ENCODE results near the gene SLC26A3. TPM values are rescaled to one million over a fixed set of nuclear protein-coding genes. Genes with fewer than 3 reads are reported as not detected.

The SLC26A3 gene
- not detected in 2 replicates for total RNA-seq (2021)
- long read RNA-seq, result 0 reads

- Histone ChIP-seq H2BK5ac (ENCODE audit: insufficient read length, low read length) (no peak within 1 kb of the TSS), H3K9me3 (ENCODE audit: control insufficient read depth, low read depth, low read length) (no peaks in the 10 kb centered on the region), H3K18ac (ENCODE audit: insufficient read length, low read depth, low read length) (no peak within 1 kb of the TSS), H3K23ac (ENCODE audit: insufficient read length, low read depth, low read length) (no peak within 1 kb of the TSS), H3K9ac (ENCODE audit: extremely low read depth, insufficient read length, low read length) (no peak within 1 kb of the TSS), H2BK12ac (ENCODE audit: insufficient read length, low read depth, low read length) (no peak within 1 kb of the TSS), H3K79me1 (ENCODE audit: insufficient read depth, low read depth, low read length, poor library complexity, severe bottlenecking) (no peaks in the 10 kb centered on the region), H3K23me2 (ENCODE audit: insufficient read length, low read depth, low read length, poor library complexity, severe bottlenecking) (no peaks in the 10 kb centered on the region), H4K8ac (replicated peaks; ENCODE audit: insufficient read length, low read depth, low read length) (no peak within 1 kb of the TSS), H2BK15ac (ENCODE audit: low read depth, low read length) (no peak within 1 kb of the TSS), H2BK20ac (ENCODE audit: low read depth, low read length, poor library complexity, severe bottlenecking) (no peak within 1 kb of the TSS), H4K5ac (ENCODE audit: insufficient read length, low read depth, low read length) (no peak within 1 kb of the TSS), H3K27me3 (ENCODE audit: insufficient read depth, low read length) (no peaks in the 10 kb centered on the region), H3K56ac (ENCODE audit: insufficient read length, low read depth, low read length) (no peak within 1 kb of the TSS), H3K27ac (ENCODE audit: insufficient read length, low read depth, low read length) (no peak within 1 kb of the TSS), H3K79me2 (ENCODE audit: insufficient read depth, low read length) (no peaks in the 10 kb centered on the region), H2AK5ac (ENCODE audit: insufficient read length, low read length) (no peak within 1 kb of the TSS), H3K14ac (ENCODE audit: insufficient read depth, low read length) (no peak within 1 kb of the TSS), H2AFZ (ENCODE audit: low read length) (no peak within 1 kb of the TSS), H3K4me2 (ENCODE audit: insufficient read depth, insufficient read length, low read length) (no peak within 1 kb of the TSS), H4K91ac (ENCODE audit: insufficient read length, low read depth, low read length) (no peak within 1 kb of the TSS), H3T11ph (ENCODE audit: low read length) (no peak within 1 kb of the TSS), H3K4me1 (ENCODE audit: insufficient read depth, low read length) (no peaks in the 10 kb centered on the region), H2BK120ac (ENCODE audit: low read depth, low read length, poor library complexity, severe bottlenecking) (no peak within 1 kb of the TSS), H4K20me1 (ENCODE audit: control insufficient read depth, insufficient read depth, insufficient read length) (no peaks in the 10 kb centered on the region), H3K4ac (ENCODE audit: low read depth, low read length) (no peak within 1 kb of the TSS)
- Mint-ChIP-seq H3K4me1 (no peaks in the 10 kb centered on the region), H3K27me3 (ENCODE audit: low read depth) (peaks cover 6% of the 10 kb centered on the region), H3K36me3 (ENCODE audit: insufficient read depth in 1 of 3, low read depth in 3 of 3) (no peaks in the 10 kb centered on the region), H3K9me3 (no peaks in the 10 kb centered on the region), H3K27ac (no peak within 1 kb of the TSS; a peak in 1 of 7 replicates), H3K4me3 (no peak within 1 kb of the TSS)
- DNase-seq, result no peak
- WGBS (ENCODE audit: extremely low coverage, insufficient read length, low lambda C conversion rate), result no CpG with 5 or more reads among the region's 2 CpGs
- TF ChIP-seq CTCF (conservative IDR thresholded peaks at IDR 0.05), result no peak
Measured at GRCh38 chr7:107803009-107803610, at the start of gene SLC26A3. Gene SLC26A3, minus strand, starts transcription at chr7:107803223. Its CDS starts 8,714 bp downstream, at chr7:107794509.

Measured in H9 (cell line).